ENCODE measurements around the gene MOCS1. TPM values are rescaled to one million over a fixed set of nuclear protein-coding genes. Genes with fewer than 3 reads are reported as not detected.
A peak's percentile ranks its signal among the peaks of the same experiment; 100 is the strongest.

Gene MOCS1
- polyA plus RNA-seq, 6 donors from 2014 or later, result 0.13 to 2.6 (median 0.42) TPM; not detected in 3

- Mint-ChIP-seq H3K9me3 (peaks cover 0 to 6% (median 0%) of the 10 kb centered on the region in 7 donors), H3K27ac (no peak overlapping the region), H3K4me1 (no peaks in the 10 kb centered on the region), H3K4me3 (no peak overlapping the region), H3K27me3 (peaks cover 3 to 25% (median 20%) of the 10 kb centered on the region in 3 donors), H3K36me3 (no peaks in the 10 kb centered on the region)
- ATAC-seq (ENCODE audit: low read depth in 2 of 2), result no peak
- no peak for DNase-seq
Observed at GRCh38 chr6:39927159-39927558, 7.1 kb downstream of the MOCS1 start.

- ATAC-seq (ENCODE audit: low read depth in 2 of 2) (no peak), DNase-seq (no peak)
- Mint-ChIP-seq H3K36me3 (no peaks in the 10 kb centered on the region), H3K4me3 (no peak overlapping the region), H3K27me3 (peaks cover 3 to 20% (median 15%) of the 10 kb centered on the region in 3 donors), H3K27ac (no peak overlapping the region), H3K9me3 (peaks cover 0 to 4% (median 0%) of the 10 kb centered on the region in 7 donors), H3K4me1 (no peaks in the 10 kb centered on the region)
Observed at GRCh38 chr6:39926668-39927067, 7.6 kb downstream of the MOCS1 start.

DNA sequence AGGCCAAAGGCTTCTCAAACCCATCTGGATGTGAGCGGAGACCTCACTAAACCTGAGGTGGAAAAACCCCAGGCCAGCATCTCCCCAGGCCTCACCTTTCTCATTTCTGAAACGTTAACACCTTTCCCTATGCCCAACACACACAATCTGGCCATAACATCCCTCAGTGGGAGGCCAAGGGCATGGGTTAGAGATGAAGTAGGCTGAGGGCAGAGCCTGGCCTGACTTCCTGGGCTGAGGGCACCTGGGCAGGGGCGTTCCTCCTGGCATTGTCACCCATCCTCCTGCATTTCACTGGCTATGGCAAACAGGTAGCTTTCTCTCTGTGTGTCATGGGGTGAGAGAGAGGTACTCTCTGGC lies 8.4 kb downstream of the MOCS1 start:
- Mint-ChIP-seq H3K27me3 (peaks cover 3 to 15% (median 12%) of the 10 kb centered on the region in 3 donors), H3K4me1 (no peaks in the 10 kb centered on the region), H3K9me3 (peaks cover 0 to 4% (median 0%) of the 10 kb centered on the region in 7 donors), H3K27ac (no peak overlapping the region), H3K36me3 (no peaks in the 10 kb centered on the region), H3K4me3 (no peak overlapping the region)
- DNase-seq, result no peak
- no peak for ATAC-seq (ENCODE audit: low read depth in 2 of 2)

DNA sequence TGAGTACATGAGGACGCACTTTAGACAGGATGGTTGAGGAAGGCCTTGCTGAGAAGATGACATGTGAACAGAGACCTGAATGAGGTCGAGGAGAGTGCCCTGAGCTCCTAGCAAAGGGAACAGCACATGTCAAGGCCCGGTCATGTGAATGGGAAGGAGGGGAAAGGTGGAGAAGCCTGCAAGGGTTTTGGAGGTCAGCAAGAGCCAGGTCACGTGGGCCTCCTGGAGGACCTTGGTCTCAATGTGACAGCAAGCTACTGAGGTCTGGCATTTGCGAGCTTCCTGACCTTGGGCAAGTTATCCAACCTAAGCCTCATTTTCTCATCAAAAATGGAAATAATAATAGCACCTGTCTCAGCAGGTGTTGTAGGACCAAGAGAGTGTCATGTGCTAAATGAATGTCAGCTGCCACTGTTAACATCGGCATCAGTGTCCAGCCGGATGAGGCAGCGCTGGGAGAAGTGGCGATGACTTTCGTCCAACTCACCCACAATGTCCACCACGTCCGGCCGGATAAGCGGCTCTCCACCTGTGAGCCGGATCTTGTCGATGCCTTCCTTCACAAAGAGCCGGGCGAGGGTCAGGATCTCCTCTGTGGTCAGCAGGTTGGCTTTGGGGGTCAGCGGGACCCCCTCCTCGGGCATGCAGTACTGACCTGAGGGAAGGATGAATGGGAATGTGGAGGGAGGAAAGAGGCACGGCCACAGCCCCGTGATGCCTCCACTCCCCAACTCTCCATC lies 8.9 kb downstream of the MOCS1 start:
- peaks cover 0 to 4% (median 0%) of the 10 kb centered on the region in 7 donors for H3K9me3 Mint-ChIP-seq
- ATAC-seq (ENCODE audit: low read depth in 2 of 2) (no peak), DNase-seq (no peak)

GRCh38 chr6:39924283-39924682 lies 10.0 kb downstream of the MOCS1 start:
- no peak overlapping the region for H3K4me3 Mint-ChIP-seq
- H3K36me3 Mint-ChIP-seq, result no peaks in the 10 kb centered on the region
- no peak for ATAC-seq (ENCODE audit: low read depth in 2 of 2)
- no peak for DNase-seq
- peaks cover 0 to 4% (median 0%) of the 10 kb centered on the region in 7 donors for H3K9me3 Mint-ChIP-seq
- H3K27me3 Mint-ChIP-seq, result peaks cover 3 to 8% (median 5%) of the 10 kb centered on the region in 3 donors
- H3K27ac Mint-ChIP-seq, result no peak overlapping the region
- no peaks in the 10 kb centered on the region for H3K4me1 Mint-ChIP-seq

More for the DNA sequence above, 8.9 kb downstream of the MOCS1 start:
- Mint-ChIP-seq H3K4me3 (no peak overlapping the region), H3K4me1 (no peaks in the 10 kb centered on the region), H3K27me3 (peaks cover 3 to 15% (median 12%) of the 10 kb centered on the region in 3 donors), H3K36me3 (no peaks in the 10 kb centered on the region), H3K27ac (peak overlapping the region in 1 of 6 donors; percentile 84)

DNA sequence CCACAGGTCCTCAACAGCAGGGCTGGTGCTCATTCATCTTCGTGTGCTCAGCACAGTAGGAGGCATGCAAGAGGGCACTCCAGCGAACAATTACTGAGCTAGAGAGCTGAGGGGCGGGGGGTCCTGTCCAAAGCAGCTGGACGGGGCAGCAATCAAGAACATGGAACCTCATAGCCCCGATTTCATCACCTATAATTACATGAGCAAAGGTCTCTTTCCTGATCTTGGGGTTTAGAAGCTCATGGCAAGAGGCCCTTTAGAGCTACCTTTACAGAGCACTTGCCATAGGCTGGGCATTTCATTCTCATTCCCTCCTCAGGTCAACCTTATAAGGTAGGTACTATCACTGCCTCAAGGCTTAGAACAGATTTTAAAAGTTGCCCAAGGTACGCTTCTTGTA lies 10.4 kb downstream of the MOCS1 start:
- peaks cover 0 to 4% (median 0%) of the 10 kb centered on the region in 7 donors for H3K9me3 Mint-ChIP-seq
- peaks cover 1 to 5% (median 3%) of the 10 kb centered on the region in 3 donors for H3K27me3 Mint-ChIP-seq
- no peak overlapping the region for H3K27ac Mint-ChIP-seq
- no peaks in the 10 kb centered on the region for H3K4me1 Mint-ChIP-seq
- no peak for DNase-seq
- no peaks in the 10 kb centered on the region for H3K36me3 Mint-ChIP-seq
- no peak overlapping the region for H3K4me3 Mint-ChIP-seq
- no peak for ATAC-seq (ENCODE audit: low read depth in 2 of 2)

GRCh38 chr6:39923394-39923793 lies 10.9 kb downstream of the MOCS1 start:
- Mint-ChIP-seq H3K4me3 (no peak overlapping the region), H3K9me3 (peaks cover 0 to 4% (median 0%) of the 10 kb centered on the region in 7 donors), H3K4me1 (no peaks in the 10 kb centered on the region), H3K27me3 (peaks cover 1 to 5% (median 3%) of the 10 kb centered on the region in 3 donors), H3K27ac (no peak overlapping the region), H3K36me3 (no peaks in the 10 kb centered on the region)
- ATAC-seq (ENCODE audit: low read depth in 2 of 2), result no peak
- no peak for DNase-seq

DNA sequence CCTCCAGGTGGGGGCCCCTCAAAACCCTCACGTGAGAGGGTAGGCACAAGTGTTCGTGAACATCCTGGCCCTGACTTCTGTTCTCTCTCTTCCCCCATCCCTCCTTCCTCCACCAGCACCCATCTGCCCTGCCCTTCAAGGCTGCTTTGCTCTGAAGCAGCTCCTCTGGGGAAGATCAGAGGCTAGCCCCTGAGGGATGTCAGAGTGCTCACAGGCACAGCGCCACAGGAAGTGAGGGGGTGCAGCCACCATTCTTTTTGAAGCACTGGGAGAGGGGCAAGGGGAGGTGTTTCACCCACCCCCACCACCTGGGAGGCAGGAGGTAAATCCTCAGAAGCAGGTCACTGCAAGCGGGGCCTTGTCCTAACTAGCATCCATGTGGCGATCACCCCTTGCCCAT lies 11.4 kb downstream of the MOCS1 start:
- no peak overlapping the region for H3K27ac Mint-ChIP-seq

GRCh38 chr6:39920157-39920556 lies 14.1 kb downstream of the MOCS1 start:
- DNase-seq (no peak), ATAC-seq (ENCODE audit: low read depth in 2 of 2) (no peak)
- H3K36me3 Mint-ChIP-seq, result no peaks in the 10 kb centered on the region
- H3K9me3 Mint-ChIP-seq, result no peaks in the 10 kb centered on the region
- H3K27me3 Mint-ChIP-seq, result peaks cover 4 to 10% (median 5%) of the 10 kb centered on the region in 3 donors
- no peak overlapping the region for H3K27ac Mint-ChIP-seq
- no peak overlapping the region for H3K4me3 Mint-ChIP-seq
- no peaks in the 10 kb centered on the region for H3K4me1 Mint-ChIP-seq

More for the DNA sequence above, 11.4 kb downstream of the MOCS1 start:
- no peaks in the 10 kb centered on the region for H3K36me3 Mint-ChIP-seq
- H3K9me3 Mint-ChIP-seq, result peaks cover 0 to 4% (median 0%) of the 10 kb centered on the region in 7 donors
- peaks cover 5 to 7% (median 5%) of the 10 kb centered on the region in 3 donors for H3K27me3 Mint-ChIP-seq
- no peaks in the 10 kb centered on the region for H3K4me1 Mint-ChIP-seq
- ATAC-seq (ENCODE audit: low read depth in 2 of 2) (no peak), DNase-seq (no peak)
- peak overlapping the region in 1 of 8 donors; percentile 2 for H3K4me3 Mint-ChIP-seq

GRCh38 chr6:39918831-39919230 lies 15.4 kb downstream of the MOCS1 start:
- H3K9me3 Mint-ChIP-seq, result no peaks in the 10 kb centered on the region
- ATAC-seq (ENCODE audit: low read depth in 2 of 2) (no peak), DNase-seq (no peak)
- H3K4me1 Mint-ChIP-seq, result no peaks in the 10 kb centered on the region
- H3K36me3 Mint-ChIP-seq, result no peaks in the 10 kb centered on the region
- no peak overlapping the region for H3K27ac Mint-ChIP-seq
- peaks cover 5 to 10% (median 10%) of the 10 kb centered on the region in 3 donors for H3K27me3 Mint-ChIP-seq
- no peak overlapping the region for H3K4me3 Mint-ChIP-seq

- Mint-ChIP-seq H3K27me3 (peaks cover 5 to 10% (median 10%) of the 10 kb centered on the region in 3 donors), H3K4me3 (no peak overlapping the region), H3K27ac (no peak overlapping the region), H3K36me3 (no peaks in the 10 kb centered on the region), H3K4me1 (no peaks in the 10 kb centered on the region), H3K9me3 (no peaks in the 10 kb centered on the region)
- ATAC-seq (ENCODE audit: low read depth in 2 of 2) (no peak), DNase-seq (no peak)
Observed at GRCh38 chr6:39917981-39918380, 16.3 kb downstream of the MOCS1 start.

GRCh38 chr6:39917329-39917728 lies 16.9 kb downstream of the MOCS1 start:
- Mint-ChIP-seq H3K9me3 (no peaks in the 10 kb centered on the region), H3K4me3 (no peak overlapping the region), H3K27ac (no peak overlapping the region), H3K36me3 (no peaks in the 10 kb centered on the region), H3K4me1 (no peaks in the 10 kb centered on the region), H3K27me3 (peaks cover 5 to 10% (median 10%) of the 10 kb centered on the region in 3 donors)
- DNase-seq (no peak), ATAC-seq (ENCODE audit: low read depth in 2 of 2) (no peak)

GRCh38 chr6:39915866-39916265 lies 18.4 kb downstream of the MOCS1 start:
- DNase-seq (no peak), ATAC-seq (ENCODE audit: low read depth in 2 of 2) (no peak)
- Mint-ChIP-seq H3K4me1 (no peaks in the 10 kb centered on the region), H3K27ac (no peak overlapping the region), H3K9me3 (peaks cover 0 to 3% (median 0%) of the 10 kb centered on the region in 7 donors), H3K4me3 (no peak overlapping the region), H3K27me3 (peaks cover 10 to 15% (median 12%) of the 10 kb centered on the region in 3 donors), H3K36me3 (no peaks in the 10 kb centered on the region)

GRCh38 chr6:39914239-39914638 lies 20.0 kb downstream of the MOCS1 start:
- Mint-ChIP-seq H3K27ac (no peak overlapping the region), H3K36me3 (no peaks in the 10 kb centered on the region), H3K4me1 (no peaks in the 10 kb centered on the region), H3K9me3 (peaks cover 0 to 3% (median 0%) of the 10 kb centered on the region in 7 donors), H3K27me3 (peaks cover 10 to 15% (median 12%) of the 10 kb centered on the region in 3 donors), H3K4me3 (no peak overlapping the region)
- no peak for DNase-seq
- ATAC-seq (ENCODE audit: low read depth in 2 of 2), result no peak
